Epidermal melanocyte (primary cell): ENCODE results near the gene ANKRD62.
"Not testable (repeated sequence)": the region's sequence is repeated elsewhere in the genome, so short reads cannot be mapped to it uniquely, and the experiment has no call there.

ENCODE experiments used
- DNase-seq: peaks from one replicate; pipeline ENCODE4 v3.0.0; 2011; ENCODE audit warnings: low spot score; ENCODE audit not compliant: insufficient read length

ANKRD62 gene

DNA sequence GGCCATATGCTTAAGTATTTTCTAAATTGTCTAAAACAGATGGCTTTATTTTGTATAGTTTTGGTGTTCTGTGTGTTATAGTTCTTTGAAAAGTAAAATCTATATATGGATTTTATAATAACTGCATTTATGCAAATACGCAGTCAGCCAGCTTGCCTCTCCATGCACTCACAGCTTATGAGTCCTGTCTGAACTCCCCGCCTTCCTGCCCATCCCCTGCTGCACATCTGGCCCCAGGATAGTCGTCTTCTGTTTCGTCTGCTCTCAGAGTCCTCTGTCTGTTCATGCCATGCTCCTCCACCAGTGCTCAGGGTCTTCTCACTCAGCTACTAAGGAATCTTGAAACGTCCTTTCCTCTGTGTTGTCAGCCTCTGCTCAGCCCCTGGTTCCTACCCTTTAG, 28.2 kb upstream of the ANKRD62 start:
- no peak for DNase-seq

DNA sequence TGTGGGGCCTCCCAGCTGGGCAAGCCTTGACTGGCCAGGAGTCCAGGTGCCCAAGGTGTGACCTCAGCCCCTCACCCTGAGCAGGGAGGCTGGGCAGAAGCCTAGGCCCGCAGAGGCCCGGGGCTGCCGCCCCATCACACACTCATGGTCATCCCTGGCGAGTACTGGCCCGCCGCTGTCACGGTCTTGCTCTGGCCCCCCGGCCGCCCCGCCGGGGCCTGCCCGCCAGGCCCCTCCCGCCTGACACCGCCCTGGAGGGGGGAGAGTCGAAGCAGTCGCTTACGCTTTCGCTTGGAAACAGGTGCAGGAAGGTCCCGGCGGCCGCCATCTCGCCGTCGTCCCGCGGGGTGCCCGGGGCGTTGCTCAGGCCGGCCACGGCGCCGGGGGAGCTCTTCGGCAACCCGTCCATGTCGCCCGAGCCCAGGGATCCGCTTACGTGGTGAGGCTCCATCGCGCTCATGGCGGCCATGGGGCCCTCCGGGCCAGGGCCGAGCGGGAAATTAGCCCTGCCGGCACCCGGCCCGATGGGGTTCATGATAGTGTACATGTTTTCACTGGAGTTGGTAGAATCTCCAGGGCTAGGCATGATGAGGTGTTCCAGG, 26.6 kb upstream of the ANKRD62 start:
- no peak for DNase-seq

GRCh38 chr18:12067671-12068070, 26.0 kb upstream of the ANKRD62 start:
- DNase-seq: no peak

GRCh38 chr18:12068316-12068949, 25.2 kb upstream of the ANKRD62 start:
- DNase-seq: not testable (repeated sequence)

GRCh38 chr18:12068950-12069320, 24.7 kb upstream of the ANKRD62 start:
- DNase-seq: no peak

- not testable (repeated sequence) for DNase-seq
Measured at GRCh38 chr18:12071066-12071465, 22.6 kb upstream of the ANKRD62 start.

GRCh38 chr18:12072996-12073395, 20.6 kb upstream of the ANKRD62 start:
- DNase-seq: no peak

DNA sequence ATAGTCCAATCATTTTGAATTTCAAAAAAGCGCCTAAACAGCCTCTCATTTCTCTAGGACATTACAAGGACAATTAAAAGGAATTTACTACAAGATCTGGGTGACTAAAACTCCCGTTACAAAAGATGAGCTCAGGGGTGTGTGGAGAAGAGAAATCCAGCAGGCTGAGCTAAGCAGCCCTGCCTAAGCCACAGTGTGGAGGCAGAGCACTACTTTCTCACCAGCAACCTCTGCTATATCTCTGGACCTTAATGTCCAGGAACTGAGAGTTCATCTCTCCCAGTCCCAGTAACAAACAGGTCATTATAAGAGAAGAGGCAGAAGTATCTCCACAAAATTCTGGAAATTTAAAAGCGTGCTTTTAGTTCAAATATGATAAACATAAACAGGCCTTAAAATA, 18.9 kb upstream of the ANKRD62 start:
- no peak for DNase-seq

- DNase-seq: peak; percentile 45
Measured at GRCh38 chr18:12076424-12077140, 17.1 kb upstream of the ANKRD62 start.

DNA sequence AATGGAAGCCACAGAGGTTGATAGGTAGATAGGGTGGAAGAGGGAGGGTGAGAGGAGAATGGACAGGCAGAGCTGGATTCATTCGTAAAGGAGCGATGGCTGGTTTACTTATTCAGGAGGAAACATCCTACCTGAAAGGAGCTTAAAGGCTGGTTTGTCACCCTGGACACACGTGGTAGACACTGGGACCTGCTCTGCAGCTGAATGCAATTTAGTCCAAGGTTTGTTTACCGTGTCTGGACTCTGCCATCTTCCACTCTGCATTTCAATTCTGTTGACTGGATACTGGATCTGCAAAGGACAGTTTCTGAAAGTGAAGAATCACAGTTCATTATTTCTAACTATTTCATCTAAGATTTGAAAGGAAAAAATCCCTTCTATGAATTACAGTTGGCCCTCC, 15.6 kb upstream of the ANKRD62 start:
- DNase-seq: not testable (repeated sequence)

- no peak for DNase-seq
Measured at GRCh38 chr18:12079491-12080237, 14.0 kb upstream of the ANKRD62 start.

- no peak for DNase-seq
Measured at GRCh38 chr18:12085136-12085535, 8.5 kb upstream of the ANKRD62 start.

DNA sequence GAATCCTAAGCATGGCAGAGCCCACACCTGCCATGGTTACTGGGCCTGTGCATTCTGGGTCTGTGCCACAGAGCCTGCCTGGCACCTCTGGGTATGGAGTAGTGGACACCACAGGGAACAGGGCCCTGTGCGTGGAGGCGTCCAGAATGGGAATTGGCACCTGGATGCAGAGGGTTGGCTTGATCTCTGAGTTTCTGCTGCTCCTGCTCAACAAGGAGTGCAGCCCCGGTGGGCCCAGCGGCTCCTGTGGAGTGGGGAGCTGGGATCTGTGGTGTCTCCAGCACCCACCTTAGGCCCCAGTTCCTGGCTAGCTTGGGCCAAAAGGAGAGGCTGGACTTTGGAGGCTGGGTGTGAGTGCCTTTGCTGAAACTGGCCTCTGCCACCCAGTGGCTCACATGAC, 7.9 kb upstream of the ANKRD62 start:
- no peak for DNase-seq

DNA sequence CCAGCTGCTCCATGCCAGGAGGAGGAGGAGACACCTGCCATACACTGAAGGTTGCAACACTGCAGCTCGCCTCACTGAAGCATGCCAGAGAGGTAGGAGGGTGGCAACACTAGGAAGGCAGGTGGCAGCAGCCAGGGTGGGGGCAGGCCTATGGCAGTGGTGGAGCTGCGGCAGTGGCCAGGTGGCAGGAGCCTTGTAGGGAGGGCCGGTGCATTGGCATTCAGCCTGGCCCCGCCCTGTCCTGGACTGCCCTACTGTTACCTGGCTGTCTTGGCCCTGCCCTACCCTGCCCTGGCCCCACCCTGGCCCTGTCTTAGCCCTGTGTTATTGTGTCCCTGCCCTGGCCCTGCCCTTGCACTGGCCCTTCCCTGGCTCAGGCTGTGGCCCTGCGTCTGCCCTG, 7.4 kb upstream of the ANKRD62 start:
- DNase-seq: no peak

GRCh38 chr18:12086677-12087470, 6.8 kb upstream of the ANKRD62 start:
- no peak for DNase-seq

- no peak for DNase-seq
Measured at GRCh38 chr18:12087471-12088025, 6.1 kb upstream of the ANKRD62 start.

DNA sequence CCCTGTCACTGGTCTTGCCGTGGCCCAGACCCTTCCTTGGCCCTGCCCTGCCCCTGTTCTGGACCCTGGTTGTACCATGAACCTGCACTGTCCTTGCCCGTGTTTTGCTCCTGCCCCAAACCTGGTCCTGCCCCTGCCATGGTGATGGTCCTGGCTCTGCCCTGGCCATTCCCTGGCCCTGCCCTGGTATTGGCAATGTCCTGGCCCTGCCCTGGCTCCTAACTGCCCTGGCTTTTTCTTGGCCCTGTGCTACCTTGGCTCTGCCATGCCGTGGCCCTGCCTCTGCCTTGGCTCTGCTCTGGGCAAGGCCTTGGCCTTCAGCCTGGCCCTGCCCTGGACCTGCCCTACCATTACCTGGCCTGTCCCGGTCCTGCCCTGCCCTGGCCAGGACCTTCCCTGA, 5.5 kb upstream of the ANKRD62 start:
- DNase-seq: no peak

- DNase-seq: no peak
Measured at GRCh38 chr18:12088731-12089375, 4.8 kb upstream of the ANKRD62 start.

- DNase-seq: no peak
Measured at GRCh38 chr18:12091538-12092141, 2.0 kb upstream of the ANKRD62 start.
